GM12878 (cell line): ENCODE results near the gene TBRG4.

ENCODE experiments used
- CTCF ChIP-seq, 3 experiments: IDR thresholded peaks in 2 of 3; conservative IDR thresholded peaks in 1 of 3; 2 replicates each; pipeline ENCODE4 v1.5.1; 2011; ENCODE audit warnings: low read depth in 3 of 3, low read length in 3 of 3, mild to moderate bottlenecking in 3 of 3, control low read depth in 2 of 3, moderate library complexity in 2 of 3, inconsistent platforms in 1 of 3, mixed read lengths in 1 of 3; ENCODE audit not compliant: control insufficient read depth in 2 of 3, insufficient read depth in 1 of 3; ENCODE audit errors: extremely low read depth in 1 of 3
- DPF2 ChIP-seq: fragments of 450-650 bp; IDR thresholded peaks from 2 replicates; pipeline ENCODE4 v1.6.1; 2017; ENCODE audit warnings: mild to moderate bottlenecking
- MYC ChIP-seq: IDR thresholded peaks from 2 replicates; pipeline ENCODE4 v1.6.1; 2011; ENCODE audit warnings: mild to moderate bottlenecking, low read length, moderate library complexity, inconsistent platforms; ENCODE audit not compliant: insufficient read depth, insufficient replicate concordance, insufficient read length, severe bottlenecking
- POLR2A ChIP-seq: IDR thresholded peaks from 2 replicates; pipeline ENCODE4 v1.6.1; 2011; ENCODE audit warnings: low read depth, mild to moderate bottlenecking, low read length
- ZNF384 ChIP-seq: IDR thresholded peaks from 2 replicates; pipeline ENCODE4 v1.6.1; 2012; ENCODE audit warnings: low read depth, mild to moderate bottlenecking, low read length, improper control_type of control experiment, borderline replicate concordance

- TF ChIP-seq DPF2 (no peak), CTCF (IDR thresholded peaks at IDR 0.05 in 2 of 3, conservative IDR thresholded peaks at IDR 0.05 in 1 of 3; ENCODE audit: control insufficient read depth in 2 of 3, extremely low read depth in 1 of 3, insufficient read depth in 1 of 3, low read depth in 3 of 3, low read length in 3 of 3) (no peak), POLR2A (no peak), ZNF384 (no peak), MYC (no peak)
Measured at GRCh38 chr7:45052011-45052410, 59.5 kb downstream of the TBRG4 start.
